ENCODE results near the gene NPAS3. TPM values are rescaled to one million over a fixed set of nuclear protein-coding genes. Genes with fewer than 3 reads are reported as not detected.

Gene NPAS3
- total RNA-seq, 1 donor from 2014 or later = 1.6 TPM

- no peak for TF ChIP-seq CTCF (IDR thresholded peaks at IDR 0.05; ENCODE audit: unreplicated experiment)
- H3K4me3 Mint-ChIP-seq (ENCODE audit: unreplicated experiment) = no peak overlapping the region
- no peaks in the 10 kb centered on the region for H3K9me3 Mint-ChIP-seq (ENCODE audit: unreplicated experiment)
- H3K4me1 Mint-ChIP-seq (ENCODE audit: unreplicated experiment) = peaks cover 4% of the 10 kb centered on the region
- no peak for DNase-seq (ENCODE audit: low spot score)
- no peaks in the 10 kb centered on the region for H3K36me3 Mint-ChIP-seq (ENCODE audit: low read depth, unreplicated experiment)
- peaks cover 2% of the 10 kb centered on the region for H3K27me3 Mint-ChIP-seq (ENCODE audit: unreplicated experiment)
- no peak overlapping the region for H3K27ac Mint-ChIP-seq (ENCODE audit: unreplicated experiment)
Measured at GRCh38 chr14:33035416-33036194, 96.9 kb downstream of the NPAS3 start.

- no peak for DNase-seq (ENCODE audit: low spot score)
- H3K27me3 Mint-ChIP-seq (ENCODE audit: unreplicated experiment) = peaks cover 2% of the 10 kb centered on the region
- no peaks in the 10 kb centered on the region for H3K36me3 Mint-ChIP-seq (ENCODE audit: low read depth, unreplicated experiment)
- peaks cover 7% of the 10 kb centered on the region for H3K9me3 Mint-ChIP-seq (ENCODE audit: unreplicated experiment)
- no peak overlapping the region for H3K4me3 Mint-ChIP-seq (ENCODE audit: unreplicated experiment)
- H3K27ac Mint-ChIP-seq (ENCODE audit: unreplicated experiment) = no peak overlapping the region
- no peak for TF ChIP-seq CTCF (IDR thresholded peaks at IDR 0.05; ENCODE audit: unreplicated experiment)
- H3K4me1 Mint-ChIP-seq (ENCODE audit: unreplicated experiment) = peaks cover 4% of the 10 kb centered on the region
Measured at GRCh38 chr14:33039311-33039710, 100.6 kb downstream of the NPAS3 start.

GRCh38 chr14:33040372-33041140 is 101.9 kb downstream of the NPAS3 start:
- Mint-ChIP-seq H3K4me1 (ENCODE audit: unreplicated experiment) (peaks cover 4% of the 10 kb centered on the region), H3K27ac (ENCODE audit: unreplicated experiment) (no peak overlapping the region), H3K27me3 (ENCODE audit: unreplicated experiment) (peaks cover 2% of the 10 kb centered on the region), H3K36me3 (ENCODE audit: low read depth, unreplicated experiment) (no peaks in the 10 kb centered on the region), H3K9me3 (ENCODE audit: unreplicated experiment) (peaks cover 11% of the 10 kb centered on the region), H3K4me3 (ENCODE audit: unreplicated experiment) (no peak overlapping the region)
- TF ChIP-seq CTCF (IDR thresholded peaks at IDR 0.05; ENCODE audit: unreplicated experiment) = no peak
- DNase-seq (ENCODE audit: low spot score) = no peak

- no peak overlapping the region for H3K27ac Mint-ChIP-seq (ENCODE audit: unreplicated experiment)
- H3K4me1 Mint-ChIP-seq (ENCODE audit: unreplicated experiment) = peaks cover 4% of the 10 kb centered on the region
- no peak for TF ChIP-seq CTCF (IDR thresholded peaks at IDR 0.05; ENCODE audit: unreplicated experiment)
- H3K4me3 Mint-ChIP-seq (ENCODE audit: unreplicated experiment) = no peak overlapping the region
- H3K9me3 Mint-ChIP-seq (ENCODE audit: unreplicated experiment) = peaks cover 11% of the 10 kb centered on the region
- DNase-seq (ENCODE audit: low spot score) = no peak
- peaks cover 1% of the 10 kb centered on the region for H3K27me3 Mint-ChIP-seq (ENCODE audit: unreplicated experiment)
- H3K36me3 Mint-ChIP-seq (ENCODE audit: low read depth, unreplicated experiment) = no peaks in the 10 kb centered on the region
Measured at GRCh38 chr14:33042591-33042990, 103.9 kb downstream of the NPAS3 start.

GRCh38 chr14:33045760-33046159 is 107.1 kb downstream of the NPAS3 start:
- H3K9me3 Mint-ChIP-seq (ENCODE audit: unreplicated experiment) = peaks cover 11% of the 10 kb centered on the region
- no peaks in the 10 kb centered on the region for H3K4me1 Mint-ChIP-seq (ENCODE audit: unreplicated experiment)
- H3K27me3 Mint-ChIP-seq (ENCODE audit: unreplicated experiment) = peaks cover 1% of the 10 kb centered on the region
- no peak for TF ChIP-seq CTCF (IDR thresholded peaks at IDR 0.05; ENCODE audit: unreplicated experiment)
- no peaks in the 10 kb centered on the region for H3K36me3 Mint-ChIP-seq (ENCODE audit: low read depth, unreplicated experiment)
- no peak for DNase-seq (ENCODE audit: low spot score)
- H3K27ac Mint-ChIP-seq (ENCODE audit: unreplicated experiment) = no peak overlapping the region
- no peak overlapping the region for H3K4me3 Mint-ChIP-seq (ENCODE audit: unreplicated experiment)
